ENCODE measurements around the gene BSG.

The BSG gene

GRCh38 chr19:575527-576506, 3.4 kb downstream of the BSG start:
- peak overlapping the region; percentile 47; the same call in 1 of the 2 replicates for H3K4me3 ChIP-seq (ENCODE audit: low read depth, low read length)
- no peaks in the 10 kb centered on the region for H3K36me3 ChIP-seq (ENCODE audit: insufficient read depth, low read length)
- H3K27ac ChIP-seq (ENCODE audit: low read depth, low read length): peak overlapping the region; percentile 19; the same call in 1 of the 2 replicates
- H3K79me2 ChIP-seq (ENCODE audit: control insufficient read depth, insufficient read depth, low read length, unreplicated experiment): peaks cover 72% of the 10 kb centered on the region
- H2AFZ ChIP-seq (ENCODE audit: low read length, unreplicated experiment): no peak overlapping the region
- H3K27me3 ChIP-seq (ENCODE audit: insufficient read depth, low read length): no peaks in the 10 kb centered on the region
- H3K4me1 ChIP-seq (ENCODE audit: control insufficient read depth, insufficient read depth, low read length, unreplicated experiment): peaks cover 16% of the 10 kb centered on the region

GRCh38 chr19:576768-577438, 4.5 kb downstream of the BSG start:
- Histone ChIP-seq H3K27me3 (ENCODE audit: insufficient read depth, low read length) (no peaks in the 10 kb centered on the region), H3K4me1 (ENCODE audit: control insufficient read depth, insufficient read depth, low read length, unreplicated experiment) (peaks cover 16% of the 10 kb centered on the region), H3K4me3 (ENCODE audit: low read depth, low read length) (no peak overlapping the region), H3K36me3 (ENCODE audit: insufficient read depth, low read length) (no peaks in the 10 kb centered on the region), H2AFZ (ENCODE audit: low read length, unreplicated experiment) (no peak overlapping the region), H3K27ac (ENCODE audit: low read depth, low read length) (no peak overlapping the region), H3K79me2 (ENCODE audit: control insufficient read depth, insufficient read depth, low read length, unreplicated experiment) (peaks cover 72% of the 10 kb centered on the region)

GRCh38 chr19:577439-578392, 5.3 kb downstream of the BSG start:
- H3K4me1 ChIP-seq (ENCODE audit: control insufficient read depth, insufficient read depth, low read length, unreplicated experiment): peaks cover 17% of the 10 kb centered on the region
- H3K36me3 ChIP-seq (ENCODE audit: insufficient read depth, low read length): no peaks in the 10 kb centered on the region
- H3K4me3 ChIP-seq (ENCODE audit: low read depth, low read length): no peak overlapping the region
- no peak overlapping the region for H2AFZ ChIP-seq (ENCODE audit: low read length, unreplicated experiment)
- H3K27ac ChIP-seq (ENCODE audit: low read depth, low read length): no peak overlapping the region
- no peaks in the 10 kb centered on the region for H3K27me3 ChIP-seq (ENCODE audit: insufficient read depth, low read length)
- H3K79me2 ChIP-seq (ENCODE audit: control insufficient read depth, insufficient read depth, low read length, unreplicated experiment): peaks cover 69% of the 10 kb centered on the region

GRCh38 chr19:579111-579841, 6.9 kb downstream of the BSG start:
- Histone ChIP-seq H3K36me3 (ENCODE audit: insufficient read depth, low read length) (no peaks in the 10 kb centered on the region), H3K4me3 (ENCODE audit: low read depth, low read length) (no peak overlapping the region), H3K27ac (ENCODE audit: low read depth, low read length) (no peak overlapping the region), H3K4me1 (ENCODE audit: control insufficient read depth, insufficient read depth, low read length, unreplicated experiment) (peaks cover 21% of the 10 kb centered on the region), H3K27me3 (ENCODE audit: insufficient read depth, low read length) (no peaks in the 10 kb centered on the region), H2AFZ (ENCODE audit: low read length, unreplicated experiment) (no peak overlapping the region), H3K79me2 (ENCODE audit: control insufficient read depth, insufficient read depth, low read length, unreplicated experiment) (peaks cover 56% of the 10 kb centered on the region)

GRCh38 chr19:579842-580155, 7.4 kb downstream of the BSG start:
- Histone ChIP-seq H2AFZ (ENCODE audit: low read length, unreplicated experiment) (no peak overlapping the region), H3K79me2 (ENCODE audit: control insufficient read depth, insufficient read depth, low read length, unreplicated experiment) (peaks cover 51% of the 10 kb centered on the region), H3K4me1 (ENCODE audit: control insufficient read depth, insufficient read depth, low read length, unreplicated experiment) (peaks cover 17% of the 10 kb centered on the region), H3K27ac (ENCODE audit: low read depth, low read length) (no peak overlapping the region), H3K27me3 (ENCODE audit: insufficient read depth, low read length) (no peaks in the 10 kb centered on the region), H3K36me3 (ENCODE audit: insufficient read depth, low read length) (no peaks in the 10 kb centered on the region), H3K4me3 (ENCODE audit: low read depth, low read length) (no peak overlapping the region)

GRCh38 chr19:580274-580835, 8.0 kb downstream of the BSG start:
- Histone ChIP-seq H3K27me3 (ENCODE audit: insufficient read depth, low read length) (no peaks in the 10 kb centered on the region), H3K79me2 (ENCODE audit: control insufficient read depth, insufficient read depth, low read length, unreplicated experiment) (peaks cover 45% of the 10 kb centered on the region), H3K4me3 (ENCODE audit: low read depth, low read length) (no peak overlapping the region), H3K36me3 (ENCODE audit: insufficient read depth, low read length) (no peaks in the 10 kb centered on the region), H3K4me1 (ENCODE audit: control insufficient read depth, insufficient read depth, low read length, unreplicated experiment) (peaks cover 12% of the 10 kb centered on the region), H2AFZ (ENCODE audit: low read length, unreplicated experiment) (no peak overlapping the region), H3K27ac (ENCODE audit: low read depth, low read length) (no peak overlapping the region)

GRCh38 chr19:581399-582111, 9.2 kb downstream of the BSG start:
- Histone ChIP-seq H3K27ac (ENCODE audit: low read depth, low read length) (no peak overlapping the region), H3K36me3 (ENCODE audit: insufficient read depth, low read length) (no peaks in the 10 kb centered on the region)

GRCh38 chr19:582497-583197, 10.3 kb downstream of the BSG start:
- no peaks in the 10 kb centered on the region for H3K36me3 ChIP-seq (ENCODE audit: insufficient read depth, low read length)
- peaks cover 25% of the 10 kb centered on the region for H3K79me2 ChIP-seq (ENCODE audit: control insufficient read depth, insufficient read depth, low read length, unreplicated experiment)
- peaks cover 12% of the 10 kb centered on the region for H3K4me1 ChIP-seq (ENCODE audit: control insufficient read depth, insufficient read depth, low read length, unreplicated experiment)
- no peak overlapping the region for H3K27ac ChIP-seq (ENCODE audit: low read depth, low read length)
- no peak overlapping the region for H3K4me3 ChIP-seq (ENCODE audit: low read depth, low read length)
- H3K27me3 ChIP-seq (ENCODE audit: insufficient read depth, low read length): no peaks in the 10 kb centered on the region
- H2AFZ ChIP-seq (ENCODE audit: low read length, unreplicated experiment): no peak overlapping the region

More at GRCh38 chr19:581399-582111, 9.2 kb downstream of the BSG start:
- Histone ChIP-seq H3K4me1 (ENCODE audit: control insufficient read depth, insufficient read depth, low read length, unreplicated experiment) (peaks cover 8% of the 10 kb centered on the region), H2AFZ (ENCODE audit: low read length, unreplicated experiment) (no peak overlapping the region), H3K4me3 (ENCODE audit: low read depth, low read length) (no peak overlapping the region), H3K79me2 (ENCODE audit: control insufficient read depth, insufficient read depth, low read length, unreplicated experiment) (peaks cover 36% of the 10 kb centered on the region), H3K27me3 (ENCODE audit: insufficient read depth, low read length) (no peaks in the 10 kb centered on the region)
